Hepatocyte (in vitro differentiated cells): ENCODE results near the gene PHKB.

Source experiments
- CTCF ChIP-seq: fragments of 200-600 bp; sonication (generic); IDR thresholded peaks from 2 replicates; pipeline ENCODE4 v1.5.1; 2016; ENCODE audit warnings: antibody characterized with exemption, mild to moderate bottlenecking; ENCODE audit not compliant: poor library complexity
- EZH2 ChIP-seq: fragments of 200-600 bp; sonication (generic); IDR thresholded peaks from 2 replicates; pipeline ENCODE4 v1.6.1; 2016; ENCODE audit warnings: antibody characterized with exemption, mild to moderate bottlenecking, borderline replicate concordance
- EZH2phosphoT487 ChIP-seq: fragments of 200-600 bp; sonication (generic); IDR thresholded peaks from one replicate; pipeline ENCODE4 v1.6.1; 2018; ENCODE audit warnings: antibody characterized with exemption, mild to moderate bottlenecking, low read depth, moderate library complexity; ENCODE audit not compliant: unreplicated experiment, severe bottlenecking

- no peak for TF ChIP-seq CTCF
- no peak for TF ChIP-seq EZH2
- TF ChIP-seq EZH2phosphoT487, result no peak
These were observed 601 bp downstream of the PHKB start for GRCh38 chr16:47461598-47462266.
